HCT116 (cell line): Measurements from ENCODE around the gene COMMD10. TPM values are rescaled to one million over a fixed set of nuclear protein-coding genes. Genes with fewer than 3 reads are reported as not detected.

Experiments
- ATAC-seq: fragments of 200-7000 bp; cut with Tn5 transposase; 2 replicates; pipeline ENCODE4 v1.9.1; 2020; ENCODE audit warnings: mild to moderate bottlenecking, moderate library complexity
- BruUV-seq: library from RNA; stranded (reverse); fragments of 400-500 nt; replicated peaks from 2 replicates; lab custom pipeline; 2021; lab: Mats Ljungman, UMichigan
- CTCF ChIA-PET: fragments of 300-600 bp; sonication (Branson Sonifier 250); formaldehyde crosslinking; loops from one replicate; lab custom pipeline; 2021; ENCODE audit warnings: antibody characterized with exemption; lab: Charles Lee
- POLR2A ChIA-PET: fragments of 300-600, 350-600 bp; sonication (Branson Sonifier 250); formaldehyde crosslinking; loops from one replicate; lab custom pipeline; 2021; ENCODE audit warnings: antibody characterized with exemption; lab: Charles Lee
- RAD21 ChIA-PET, 2 experiments: fragments of 300-600 bp; sonication (Branson Sonifier 250); formaldehyde crosslinking; loops; one replicate each; lab custom pipeline; 2023; ENCODE audit warnings: low total read pairs in 2 of 2; ENCODE audit not compliant: uncharacterized antibody in 2 of 2, unreplicated experiment in 2 of 2, low non-redundant PET in 1 of 2; lab: Charles Lee
- DNase-seq: peaks from one replicate; pipeline ENCODE4 v3.0.0-alpha.2; 2010; ENCODE audit warnings: low read depth, low spot score
- H2AFZ ChIP-seq: fragments of 200-600 bp; shearing (Covaris generic), sonication (generic); 2 replicates; pipeline ENCODE4 v1.6.1; 2017; ENCODE audit warnings: low read depth, mixed run types, mixed read lengths, antibody characterized with exemption, low read length; ENCODE audit not compliant: poor library complexity, severe bottlenecking
- H3K27ac ChIP-seq: 2 replicates; pipeline ENCODE4 v1.5.1; 2012; ENCODE audit warnings: low read depth, low read length
- H3K27me3 ChIP-seq: fragments of 200-600 bp; sonication (generic); 2 replicates; pipeline ENCODE4 v1.6.1; 2016; ENCODE audit warnings: mixed run types, low read length, mixed read lengths; ENCODE audit not compliant: insufficient read depth
- H3K36me3 ChIP-seq, 2 experiments: fragments of 200-500 bp in 1 of 2; fragments of 200-600 bp in 1 of 2; sonication (Bioruptor generic) in 1 of 2; sonication (generic) in 1 of 2; 2 replicates each; pipeline versions ENCODE4 v1.5.1 to v1.6.1; 2014 to 2016; ENCODE audit warnings: low read length in 2 of 2, inconsistent platforms in 1 of 2, mixed read lengths in 1 of 2, mixed run types in 1 of 2; ENCODE audit not compliant: insufficient read depth in 2 of 2, control insufficient read depth in 1 of 2
- H3K4me1 ChIP-seq, 2 experiments: fragments of 200-600 bp in 1 of 2; sonication (generic) in 1 of 2; 2 replicates each; pipeline versions ENCODE4 v1.5.1 to v1.6.1; 2012 to 2017; ENCODE audit warnings: low read length in 2 of 2, inconsistent platforms in 1 of 2, mild to moderate bottlenecking in 1 of 2, mixed read lengths in 1 of 2, mixed run types in 1 of 2, moderate library complexity in 1 of 2; ENCODE audit not compliant: insufficient read depth in 2 of 2, control insufficient read depth in 1 of 2
- H3K4me2 ChIP-seq: fragments of 200-600 bp; sonication (generic); 2 replicates; pipeline ENCODE4 v1.6.1; 2017; ENCODE audit warnings: mixed run types, low read length, mixed read lengths
- H3K4me3 ChIP-seq, 2 experiments: fragments of 200-600 bp in 1 of 2; sonication (generic) in 1 of 2; replicated peaks in 1 of 2; 2 replicates each; pipeline ENCODE4 v1.5.1; 2011 to 2016; ENCODE audit warnings: low read length in 2 of 2, control low read depth in 1 of 2, low read depth in 1 of 2, mild to moderate bottlenecking in 1 of 2, mixed read lengths in 1 of 2, mixed run types in 1 of 2
- H3K79me2 ChIP-seq: fragments of 200-600 bp; sonication (generic); 2 replicates; pipeline ENCODE4 v1.6.1; 2017; ENCODE audit warnings: mild to moderate bottlenecking, mixed run types, low read length, moderate library complexity, mixed read lengths; ENCODE audit not compliant: insufficient read depth
- H3K9ac ChIP-seq: fragments of 200-600 bp; sonication (generic); 2 replicates; pipeline ENCODE4 v1.6.1; 2016; ENCODE audit warnings: low read length, mixed read lengths
- H3K9me2 ChIP-seq: fragments of 200-600 bp; sonication (generic), shearing (Covaris generic); 2 replicates; pipeline ENCODE4 v1.6.1; 2017; ENCODE audit warnings: mixed run types, mild to moderate bottlenecking, moderate library complexity; ENCODE audit not compliant: insufficient read depth
- H3K9me3 ChIP-seq, 2 experiments: fragments of 200-500 bp in 1 of 2; fragments of 200-600 bp in 1 of 2; sonication (Bioruptor generic) in 1 of 2; sonication (generic) in 1 of 2; 2 replicates each; pipeline ENCODE4 v1.6.1; 2014 to 2017; ENCODE audit warnings: low read length in 2 of 2, mixed read lengths in 2 of 2, inconsistent platforms in 1 of 2, low read depth in 1 of 2, mild to moderate bottlenecking in 1 of 2, mixed run types in 1 of 2, moderate library complexity in 1 of 2; ENCODE audit not compliant: control insufficient read depth in 1 of 2, insufficient read depth in 1 of 2
- H4K20me1 ChIP-seq: fragments of 200-600 bp; sonication (generic), shearing (Covaris generic); 2 replicates; pipeline ENCODE4 v1.6.1; 2017; ENCODE audit warnings: mixed run types, mild to moderate bottlenecking, moderate library complexity; ENCODE audit not compliant: insufficient read depth
- CBX3 ChIP-seq: IDR thresholded peaks from 2 replicates; pipeline ENCODE4 v1.6.1; 2012; ENCODE audit warnings: low read depth
- CEBPB ChIP-seq: IDR thresholded peaks from 2 replicates; pipeline ENCODE4 v1.6.1; 2012; ENCODE audit warnings: low read depth
- EGR1 ChIP-seq: IDR thresholded peaks from 2 replicates; pipeline ENCODE4 v1.6.1; 2012; ENCODE audit warnings: low read depth
- ELF1 ChIP-seq: IDR thresholded peaks from 2 replicates; pipeline ENCODE4 v1.6.1; 2012; ENCODE audit warnings: low read depth, borderline replicate concordance
- EZH2 ChIP-seq: fragments of 200-600 bp; sonication (generic); IDR thresholded peaks from 2 replicates; pipeline ENCODE4 v1.6.1; 2017; ENCODE audit warnings: antibody characterized with exemption, mixed run types
- JUND ChIP-seq: IDR thresholded peaks from 2 replicates; pipeline ENCODE4 v1.6.1; 2012
- POLR2A ChIP-seq: IDR thresholded peaks from 2 replicates; pipeline ENCODE4 v1.7.0; 2011; ENCODE audit warnings: borderline replicate concordance; ENCODE audit not compliant: insufficient read depth, insufficient read length; ENCODE audit errors: extremely low read depth
- SIN3A ChIP-seq: IDR thresholded peaks from 2 replicates; pipeline ENCODE4 v1.6.1; 2012; ENCODE audit warnings: low read depth
- SP1 ChIP-seq: IDR thresholded peaks from 2 replicates; pipeline ENCODE4 v1.6.1; 2012; ENCODE audit warnings: low read depth
- SRF ChIP-seq: IDR thresholded peaks from 2 replicates; pipeline ENCODE4 v1.6.1; 2012; ENCODE audit warnings: low read depth
- TCF7L2 ChIP-seq: IDR thresholded peaks from 2 replicates; pipeline ENCODE4 v1.7.0; 2011; ENCODE audit warnings: borderline replicate concordance, inconsistent platforms; ENCODE audit not compliant: insufficient read depth, insufficient read length; ENCODE audit errors: extremely low read depth
- ZBTB33 ChIP-seq: IDR thresholded peaks from 2 replicates; pipeline ENCODE4 v1.6.1; 2011; ENCODE audit warnings: mild to moderate bottlenecking, low read length, moderate library complexity; ENCODE audit not compliant: insufficient replicate concordance; ENCODE audit errors: extremely low read depth
- ZFX ChIP-seq: fragments of 450-650 bp; IDR thresholded peaks from 2 replicates; pipeline ENCODE4 v1.6.1; 2017
- intact Hi-C: fragments of 100-400 bp; cut with micrococcal nuclease; formaldehyde crosslinking; loops from 2 replicates; pipeline ENCODE4 v1.10.0; 2022
- total RNA-seq: library from RNA; stranded (reverse); gene quantifications from one replicate; pipeline ENCODE4 v1.2.1, GENCODE V29; 2021; ENCODE audit not compliant: unreplicated experiment
- TF ChIP-seq, protein P1 (sequence below): IDR thresholded peaks from 2 replicates; pipeline ENCODE4 v1.6.1; 2012
- TF ChIP-seq, protein P2 (sequence below): IDR thresholded peaks from 2 replicates; pipeline ENCODE4 v1.6.1; 2012; ENCODE audit warnings: low read depth

The COMMD10 gene
- total RNA-seq, 1 experiment from 2014 or later, result 35.3 TPM

DNA sequence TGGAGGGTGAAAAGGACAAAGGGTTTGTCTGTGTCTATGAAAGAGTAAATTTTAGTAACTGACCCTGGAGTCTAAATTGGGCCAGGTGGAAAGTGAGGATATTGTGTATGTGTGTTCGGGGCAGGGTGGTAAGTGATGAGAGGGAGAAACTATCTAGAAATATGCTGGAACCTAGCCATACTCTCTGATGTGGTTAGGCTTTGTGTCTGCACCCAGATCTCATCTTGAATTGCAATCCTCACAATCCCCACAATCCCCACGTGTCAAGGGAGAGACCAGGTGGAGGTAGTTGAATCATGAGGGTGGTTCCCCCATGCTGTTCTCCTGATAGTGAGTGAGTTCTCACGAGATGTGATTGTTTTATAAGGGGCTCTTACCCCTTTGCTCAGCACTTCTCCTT, 60.6 kb downstream of the COMMD10 start:
- Histone ChIP-seq H3K36me3 (no peaks in the 10 kb centered on the region), H3K4me3 (no peak overlapping the region), H3K79me2 (peaks cover 10% of the 10 kb centered on the region), H4K20me1 (no peaks in the 10 kb centered on the region; the same call in 1 of the 2 replicates), H3K27ac (no peak overlapping the region), H3K9me3 (no peaks in the 10 kb centered on the region), H3K4me2 (peak overlapping the region; percentile 8; the same call in 1 of the 2 replicates), H3K9me2 (no peaks in the 10 kb centered on the region), H3K4me1 (peaks cover 0 to 20% of the 10 kb centered on the region in 2 experiments; a peak in 2 of 4 replicates), H3K27me3 (no peaks in the 10 kb centered on the region), H2AFZ (no peak overlapping the region), H3K9ac (no peak overlapping the region)
- RAD21 ChIA-PET, result no interaction called here
- no TSS peak for BruUV-seq
- CTCF ChIA-PET, result no interaction called here
- POLR2A ChIA-PET, result no interaction called here
- intact Hi-C loops, result no loop called here
- TF ChIP-seq ZBTB33 (no peak), ZFX (no peak), ELF1 (no peak), SRF (no peak), SP1 (no peak), POLR2A (no peak), TCF7L2 (no peak), SIN3A (no peak), EGR1 (no peak)
- DNase-seq (no peak), ATAC-seq (peak; percentile 70)

- H3K4me2 ChIP-seq, result no peak overlapping the region
- no peak overlapping the region for H2AFZ ChIP-seq
- ATAC-seq, result no peak
- no peaks in the 10 kb centered on the region for H3K27me3 ChIP-seq
- H4K20me1 ChIP-seq, result no peaks in the 10 kb centered on the region
- H3K4me3 ChIP-seq, result no peak overlapping the region
- BruUV-seq, result no TSS peak
- ChIA-PET RAD21 (no interaction called here), POLR2A (no interaction called here), CTCF (no interaction called here)
- H3K27ac ChIP-seq, result no peak overlapping the region
- no peak overlapping the region for H3K9ac ChIP-seq
- no peaks in the 10 kb centered on the region for H3K9me2 ChIP-seq
- no peaks in the 10 kb centered on the region for H3K36me3 ChIP-seq
- H3K79me2 ChIP-seq, result no peaks in the 10 kb centered on the region
- intact Hi-C loops, result no loop called here
- no peaks in the 10 kb centered on the region for H3K9me3 ChIP-seq
- no peaks in the 10 kb centered on the region for H3K4me1 ChIP-seq
- no peak for DNase-seq
- no peak for TF ChIP-seq EZH2
- TF ChIP-seq ELF1, result no peak
- TF ChIP-seq, protein P1, sequence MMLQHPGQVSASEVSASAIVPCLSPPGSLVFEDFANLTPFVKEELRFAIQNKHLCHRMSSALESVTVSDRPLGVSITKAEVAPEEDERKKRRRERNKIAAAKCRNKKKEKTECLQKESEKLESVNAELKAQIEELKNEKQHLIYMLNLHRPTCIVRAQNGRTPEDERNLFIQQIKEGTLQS, result no peak
- TF ChIP-seq CBX3, result no peak
- no peak for TF ChIP-seq CEBPB
- TF ChIP-seq ZBTB33, result no peak
- no peak for TF ChIP-seq JUND
- TF ChIP-seq, protein P2, sequence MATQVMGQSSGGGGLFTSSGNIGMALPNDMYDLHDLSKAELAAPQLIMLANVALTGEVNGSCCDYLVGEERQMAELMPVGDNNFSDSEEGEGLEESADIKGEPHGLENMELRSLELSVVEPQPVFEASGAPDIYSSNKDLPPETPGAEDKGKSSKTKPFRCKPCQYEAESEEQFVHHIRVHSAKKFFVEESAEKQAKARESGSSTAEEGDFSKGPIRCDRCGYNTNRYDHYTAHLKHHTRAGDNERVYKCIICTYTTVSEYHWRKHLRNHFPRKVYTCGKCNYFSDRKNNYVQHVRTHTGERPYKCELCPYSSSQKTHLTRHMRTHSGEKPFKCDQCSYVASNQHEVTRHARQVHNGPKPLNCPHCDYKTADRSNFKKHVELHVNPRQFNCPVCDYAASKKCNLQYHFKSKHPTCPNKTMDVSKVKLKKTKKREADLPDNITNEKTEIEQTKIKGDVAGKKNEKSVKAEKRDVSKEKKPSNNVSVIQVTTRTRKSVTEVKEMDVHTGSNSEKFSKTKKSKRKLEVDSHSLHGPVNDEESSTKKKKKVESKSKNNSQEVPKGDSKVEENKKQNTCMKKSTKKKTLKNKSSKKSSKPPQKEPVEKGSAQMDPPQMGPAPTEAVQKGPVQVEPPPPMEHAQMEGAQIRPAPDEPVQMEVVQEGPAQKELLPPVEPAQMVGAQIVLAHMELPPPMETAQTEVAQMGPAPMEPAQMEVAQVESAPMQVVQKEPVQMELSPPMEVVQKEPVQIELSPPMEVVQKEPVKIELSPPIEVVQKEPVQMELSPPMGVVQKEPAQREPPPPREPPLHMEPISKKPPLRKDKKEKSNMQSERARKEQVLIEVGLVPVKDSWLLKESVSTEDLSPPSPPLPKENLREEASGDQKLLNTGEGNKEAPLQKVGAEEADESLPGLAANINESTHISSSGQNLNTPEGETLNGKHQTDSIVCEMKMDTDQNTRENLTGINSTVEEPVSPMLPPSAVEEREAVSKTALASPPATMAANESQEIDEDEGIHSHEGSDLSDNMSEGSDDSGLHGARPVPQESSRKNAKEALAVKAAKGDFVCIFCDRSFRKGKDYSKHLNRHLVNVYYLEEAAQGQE, result no peak
These were observed 67.3 kb downstream of the COMMD10 start for GRCh38 chr5:116152169-116152568.
